LNCaP clone FGC (cell line): ENCODE results near the gene CRTC3.
"Not testable (repeated sequence)": the region's sequence is repeated elsewhere in the genome, so short reads cannot be mapped to it uniquely, and the experiment has no call there.

Experiments used
- DNase-seq: peaks from one replicate; pipeline ENCODE4 v3.0.0-alpha.2; 2011; ENCODE audit warnings: low read depth
- H3K4me3 ChIP-seq: 2 replicates; pipeline ENCODE4 v1.5.1; 2011; ENCODE audit warnings: mild to moderate bottlenecking, low read depth, low read length, control low read depth
- TF ChIP-seq, protein P1 (sequence below): IDR thresholded peaks from 2 replicates; pipeline ENCODE4 v1.5.1; 2012; ENCODE audit warnings: mild to moderate bottlenecking; ENCODE audit not compliant: control insufficient read depth, insufficient read depth; ENCODE audit errors: extremely low read depth

CRTC3 gene

DNA sequence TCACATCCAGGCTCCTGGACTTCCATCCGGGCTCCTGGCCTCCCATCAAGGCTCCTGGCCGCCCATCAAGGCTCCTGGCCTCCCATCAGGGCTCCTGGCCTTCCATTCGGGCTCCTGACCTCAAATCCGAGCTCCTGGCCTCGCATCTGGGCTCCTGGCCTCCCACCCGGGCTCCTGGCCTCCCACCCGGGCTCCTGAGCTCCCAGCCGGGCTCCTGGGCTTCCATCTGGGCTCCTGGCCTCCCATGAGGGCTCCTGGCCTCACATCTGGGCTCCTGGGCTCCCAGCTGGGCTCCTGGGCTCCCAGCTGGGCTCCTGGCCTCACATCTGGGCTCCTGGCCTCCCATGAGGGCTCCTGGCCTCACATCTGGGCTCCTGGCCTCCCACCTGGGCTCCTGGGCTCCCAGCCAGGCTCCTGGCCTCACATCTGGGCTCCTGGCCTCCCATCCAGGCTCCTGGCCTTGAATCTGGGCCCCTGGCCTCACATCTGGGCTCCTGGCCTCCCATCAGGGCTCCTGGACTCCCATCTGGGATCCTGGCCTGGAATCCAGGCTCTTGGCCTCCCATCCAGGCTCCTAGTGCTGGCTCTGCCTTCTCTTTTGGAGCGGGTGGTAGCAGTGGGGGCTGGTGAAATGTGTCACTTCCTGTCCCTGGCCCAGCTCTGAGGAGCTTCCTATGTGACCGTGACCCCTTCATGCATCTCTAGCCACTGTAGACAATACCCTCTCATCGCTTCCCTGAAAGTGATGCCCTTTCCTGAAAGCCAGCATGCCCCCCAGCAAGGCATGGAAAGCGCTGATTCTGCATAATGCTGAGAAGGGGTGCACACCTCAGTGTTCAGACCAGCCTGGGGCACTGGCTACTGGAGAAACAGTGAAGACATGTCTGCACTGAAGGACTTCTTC lies 124.8 kb downstream of the CRTC3 start:
- no peak overlapping the region for H3K4me3 ChIP-seq
- TF ChIP-seq, protein P1, sequence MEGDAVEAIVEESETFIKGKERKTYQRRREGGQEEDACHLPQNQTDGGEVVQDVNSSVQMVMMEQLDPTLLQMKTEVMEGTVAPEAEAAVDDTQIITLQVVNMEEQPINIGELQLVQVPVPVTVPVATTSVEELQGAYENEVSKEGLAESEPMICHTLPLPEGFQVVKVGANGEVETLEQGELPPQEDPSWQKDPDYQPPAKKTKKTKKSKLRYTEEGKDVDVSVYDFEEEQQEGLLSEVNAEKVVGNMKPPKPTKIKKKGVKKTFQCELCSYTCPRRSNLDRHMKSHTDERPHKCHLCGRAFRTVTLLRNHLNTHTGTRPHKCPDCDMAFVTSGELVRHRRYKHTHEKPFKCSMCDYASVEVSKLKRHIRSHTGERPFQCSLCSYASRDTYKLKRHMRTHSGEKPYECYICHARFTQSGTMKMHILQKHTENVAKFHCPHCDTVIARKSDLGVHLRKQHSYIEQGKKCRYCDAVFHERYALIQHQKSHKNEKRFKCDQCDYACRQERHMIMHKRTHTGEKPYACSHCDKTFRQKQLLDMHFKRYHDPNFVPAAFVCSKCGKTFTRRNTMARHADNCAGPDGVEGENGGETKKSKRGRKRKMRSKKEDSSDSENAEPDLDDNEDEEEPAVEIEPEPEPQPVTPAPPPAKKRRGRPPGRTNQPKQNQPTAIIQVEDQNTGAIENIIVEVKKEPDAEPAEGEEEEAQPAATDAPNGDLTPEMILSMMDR: no peak
- no peak for DNase-seq

DNA sequence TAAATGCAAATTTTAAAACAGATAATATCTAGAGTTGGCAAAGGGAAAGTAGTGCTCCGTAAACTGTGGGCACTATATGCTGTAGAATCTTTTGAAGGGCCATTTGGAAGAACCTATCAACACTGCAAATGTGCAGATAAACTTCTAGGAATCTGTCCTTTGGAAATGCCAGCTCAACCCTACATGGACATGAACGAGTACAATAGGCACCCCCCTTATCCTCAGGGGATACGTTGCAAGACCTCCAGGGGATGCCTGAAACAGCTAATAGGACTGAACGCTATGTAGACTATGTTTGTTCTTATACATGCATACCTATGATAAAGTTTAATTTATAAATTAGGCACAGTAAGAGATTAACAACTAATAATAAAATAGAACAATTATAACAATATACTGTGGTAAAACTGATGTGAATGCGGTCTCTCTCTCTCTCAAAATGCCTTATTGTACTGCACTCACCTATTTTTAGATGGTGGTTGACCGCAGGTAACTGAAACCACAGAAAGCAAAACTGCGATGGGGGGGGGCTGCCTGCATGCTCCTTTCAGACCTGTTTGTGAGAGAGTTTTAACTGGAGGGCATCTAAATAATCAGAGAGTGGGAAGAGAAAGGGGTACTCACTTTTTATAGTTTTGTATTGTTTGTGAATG lies 127.9 kb downstream of the CRTC3 start:
- DNase-seq, H3K4me3 ChIP-seq: not testable (repeated sequence)

DNA sequence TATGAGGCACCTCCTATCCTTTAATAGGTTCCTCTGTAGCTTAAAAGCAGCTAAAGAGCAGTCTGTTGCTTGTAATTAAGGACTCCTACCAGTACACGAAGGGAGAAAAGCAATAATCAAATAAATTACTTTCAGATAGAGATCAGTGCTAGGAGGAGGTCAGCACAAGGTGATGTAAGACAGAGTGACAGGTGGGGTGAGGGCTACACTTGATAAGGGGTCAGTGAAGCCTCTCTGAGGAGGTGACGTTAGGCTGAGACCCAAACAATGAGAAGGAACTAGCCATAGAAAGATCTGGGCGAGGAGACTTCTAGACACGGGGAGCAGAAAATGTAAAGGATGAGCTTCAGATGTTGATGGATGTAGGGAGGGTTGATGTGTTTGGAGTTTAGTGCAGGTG lies 129.8 kb downstream of the CRTC3 start:
- H3K4me3 ChIP-seq: no peak overlapping the region
- TF ChIP-seq, protein P1: no peak
- no peak for DNase-seq

- H3K4me3 ChIP-seq: no peak overlapping the region
- TF ChIP-seq, protein P1: no peak
Observed at GRCh38 chr15:90660195-90660998, 130.7 kb downstream of the CRTC3 start.

GRCh38 chr15:90660999-90661330 lies 131.2 kb downstream of the CRTC3 start:
- H3K4me3 ChIP-seq, DNase-seq: not testable (repeated sequence)

More at GRCh38 chr15:90660195-90660998, 130.7 kb downstream of the CRTC3 start:
- DNase-seq: no peak

- not testable (repeated sequence) for H3K4me3 ChIP-seq, DNase-seq
Observed at GRCh38 chr15:90664081-90664461, 134.3 kb downstream of the CRTC3 start.

- DNase-seq: no peak
- TF ChIP-seq, protein P1: no peak
Observed at GRCh38 chr15:90664650-90665287, 135.0 kb downstream of the CRTC3 start.

More at GRCh38 chr15:90664650-90665287, 135.0 kb downstream of the CRTC3 start:
- H3K4me3 ChIP-seq: peak overlapping the region; percentile 61
